CD4-positive, CD25-positive, alpha-beta regulatory T cell (primary cell): ENCODE data around the gene ADORA1. TPM values are rescaled to one million over a fixed set of nuclear protein-coding genes. Genes with fewer than 3 reads are reported as not detected.

Experiments
- ATAC-seq, 2 donors: fragments of 150-1000 bp; cut with Tn5 transposase; one replicate each; pipeline ENCODE4 v1.10.0; 2021; ENCODE audit warnings: low read depth in 2 of 2, moderate number of reproducible peaks in 2 of 2, moderate library complexity in 1 of 2
- DNase-seq, 3 donors: peaks; one replicate each; pipeline versions ENCODE4 v3.0.0 to v3.0.0-alpha.2; 2012 to 2022; ENCODE audit warnings: mixed read lengths in 1 of 3
- H3K27ac ChIP-seq: one replicate; pipeline ENCODE4 v1.7.0; 2013; ENCODE audit warnings: mild to moderate bottlenecking, low read length; ENCODE audit not compliant: insufficient read depth, poor library complexity, severe bottlenecking
- H3K27me3 ChIP-seq: one replicate; pipeline ENCODE4 v1.7.0; 2013; ENCODE audit warnings: low read length; ENCODE audit not compliant: control insufficient read depth, insufficient read depth
- H3K36me3 ChIP-seq: one replicate; pipeline ENCODE4 v1.7.0; 2013; ENCODE audit warnings: mild to moderate bottlenecking, low read length, moderate library complexity; ENCODE audit not compliant: control insufficient read depth, insufficient read depth
- H3K4me1 ChIP-seq: 2 replicates; pipeline ENCODE4 v1.7.0; 2013; ENCODE audit warnings: mild to moderate bottlenecking, low read length; ENCODE audit not compliant: insufficient read depth, control insufficient read depth, poor library complexity, severe bottlenecking
- H3K4me3 ChIP-seq: one replicate; pipeline ENCODE4 v1.7.0; 2013; ENCODE audit warnings: low read depth, mild to moderate bottlenecking, low read length, moderate library complexity
- H3K9me3 ChIP-seq, 2 experiments: 1 replicate in 1 of 2; 2 replicates in 1 of 2; pipeline ENCODE4 v1.7.0; 2013; ENCODE audit warnings: low read length in 2 of 2, mild to moderate bottlenecking in 1 of 2, moderate library complexity in 1 of 2; ENCODE audit not compliant: control insufficient read depth in 2 of 2
- H3K27ac Mint-ChIP-seq, 3 donors: one replicate each; pipeline ENCODE4 v1.8.0; 2020 to 2022; ENCODE audit warnings: mild to moderate bottlenecking in 3 of 3, mixed read lengths in 3 of 3, moderate library complexity in 2 of 3
- H3K27me3 Mint-ChIP-seq: one replicate; pipeline ENCODE4 v1.8.0; 2022; ENCODE audit warnings: mild to moderate bottlenecking, mixed read lengths
- H3K36me3 Mint-ChIP-seq: one replicate; pipeline ENCODE4 v1.8.0; 2020; ENCODE audit warnings: mixed read lengths
- H3K4me1 Mint-ChIP-seq, 4 donors: one replicate each; pipeline ENCODE4 v1.8.0; 2020 to 2022; ENCODE audit warnings: mixed read lengths in 4 of 4, mild to moderate bottlenecking in 1 of 4
- H3K4me3 Mint-ChIP-seq, 4 donors: one replicate each; pipeline ENCODE4 v1.8.0; 2020 to 2022; ENCODE audit warnings: mild to moderate bottlenecking in 4 of 4, mixed read lengths in 4 of 4, moderate library complexity in 3 of 4
- H3K9me3 Mint-ChIP-seq, 7 donors: one replicate each; pipeline ENCODE4 v1.8.0; 2020 to 2022; ENCODE audit warnings: mixed read lengths in 7 of 7, mild to moderate bottlenecking in 3 of 7, moderate library complexity in 2 of 7
- polyA plus RNA-seq, 4 donors: library from polyadenylated mRNA; unstranded; fragments of 300-500 nt; fragmentation: Illumina TruSeq; gene quantifications; one replicate each; pipeline ENCODE4 v1.2.3, GENCODE V29; 2021
- total RNA-seq: library from RNA; stranded (reverse); gene quantifications from one replicate; pipeline ENCODE4 v1.2.3, GENCODE V29; 2022

Gene ADORA1
- total and polyA plus RNA-seq, 5 donors from 2014 or later, result not detected

- H3K4me3 Mint-ChIP-seq, result no peak overlapping the region
- Histone ChIP-seq H3K27ac (no peak overlapping the region), H3K27me3 (peaks cover 6% of the 10 kb centered on the region), H3K4me1 (no peaks in the 10 kb centered on the region), H3K4me3 (no peak overlapping the region), H3K36me3 (no peaks in the 10 kb centered on the region), H3K9me3 (peaks cover 3 to 4% of the 10 kb centered on the region in 2 experiments)
- no peak for DNase-seq
- H3K27me3 Mint-ChIP-seq, result peaks cover 12% of the 10 kb centered on the region
- no peak for ATAC-seq
- H3K4me1 Mint-ChIP-seq, result no peaks in the 10 kb centered on the region
- no peak overlapping the region for H3K27ac Mint-ChIP-seq
- no peaks in the 10 kb centered on the region for H3K36me3 Mint-ChIP-seq
- peaks cover 0 to 9% (median 0%) of the 10 kb centered on the region in 7 donors for H3K9me3 Mint-ChIP-seq
These were observed 34.2 kb downstream of the ADORA1 start for GRCh38 chr1:203161703-203162102.

GRCh38 chr1:203162403-203162802 is 34.9 kb downstream of the ADORA1 start:
- H3K9me3 ChIP-seq, result peaks cover 3 to 4% of the 10 kb centered on the region in 2 experiments
- H3K4me3 ChIP-seq, result no peak overlapping the region
- H3K27ac Mint-ChIP-seq, result no peak overlapping the region
- no peaks in the 10 kb centered on the region for H3K4me1 ChIP-seq
- peaks cover 12% of the 10 kb centered on the region for H3K27me3 Mint-ChIP-seq
- H3K36me3 Mint-ChIP-seq, result no peaks in the 10 kb centered on the region
- peaks cover 0 to 9% (median 0%) of the 10 kb centered on the region in 7 donors for H3K9me3 Mint-ChIP-seq
- ATAC-seq, result no peak
- no peak overlapping the region for H3K4me3 Mint-ChIP-seq
- no peak for DNase-seq
- H3K27me3 ChIP-seq, result peaks cover 6% of the 10 kb centered on the region
- no peaks in the 10 kb centered on the region for H3K36me3 ChIP-seq
- no peak overlapping the region for H3K27ac ChIP-seq
- no peaks in the 10 kb centered on the region for H3K4me1 Mint-ChIP-seq

GRCh38 chr1:203163891-203164635 is 36.5 kb downstream of the ADORA1 start:
- no peak overlapping the region for H3K4me3 ChIP-seq
- peaks cover 6% of the 10 kb centered on the region for H3K27me3 ChIP-seq
- no peaks in the 10 kb centered on the region for H3K4me1 ChIP-seq
- ATAC-seq, result no peak
- peaks cover 0 to 6% (median 0%) of the 10 kb centered on the region in 7 donors for H3K9me3 Mint-ChIP-seq
- no peak for DNase-seq
- no peak overlapping the region for H3K27ac ChIP-seq
- no peaks in the 10 kb centered on the region for H3K36me3 ChIP-seq
- H3K4me1 Mint-ChIP-seq, result no peaks in the 10 kb centered on the region
- H3K9me3 ChIP-seq, result no peaks in the 10 kb centered on the region
- H3K27ac Mint-ChIP-seq, result peak overlapping the region in 1 of 3 donors; percentile 17
- H3K36me3 Mint-ChIP-seq, result no peaks in the 10 kb centered on the region
- H3K27me3 Mint-ChIP-seq, result peaks cover 11% of the 10 kb centered on the region
- H3K4me3 Mint-ChIP-seq, result no peak overlapping the region

DNA sequence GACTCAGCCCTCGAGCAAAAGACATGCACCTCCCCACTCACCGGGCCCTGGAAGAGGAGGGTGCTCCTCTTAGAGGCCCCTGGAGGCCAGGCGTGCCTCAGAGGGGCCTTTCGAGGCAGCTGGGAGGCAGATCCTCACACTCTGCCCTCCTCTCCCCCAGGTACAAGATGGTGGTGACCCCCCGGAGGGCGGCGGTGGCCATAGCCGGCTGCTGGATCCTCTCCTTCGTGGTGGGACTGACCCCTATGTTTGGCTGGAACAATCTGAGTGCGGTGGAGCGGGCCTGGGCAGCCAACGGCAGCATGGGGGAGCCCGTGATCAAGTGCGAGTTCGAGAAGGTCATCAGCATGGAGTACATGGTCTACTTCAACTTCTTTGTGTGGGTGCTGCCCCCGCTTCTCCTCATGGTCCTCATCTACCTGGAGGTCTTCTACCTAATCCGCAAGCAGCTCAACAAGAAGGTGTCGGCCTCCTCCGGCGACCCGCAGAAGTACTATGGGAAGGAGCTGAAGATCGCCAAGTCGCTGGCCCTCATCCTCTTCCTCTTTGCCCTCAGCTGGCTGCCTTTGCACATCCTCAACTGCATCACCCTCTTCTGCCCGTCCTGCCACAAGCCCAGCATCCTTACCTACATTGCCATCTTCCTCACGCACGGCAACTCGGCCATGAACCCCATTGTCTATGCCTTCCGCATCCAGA is 37.7 kb downstream of the ADORA1 start:
- no peaks in the 10 kb centered on the region for H3K4me1 Mint-ChIP-seq

GRCh38 chr1:203165800-203166161 is 38.3 kb downstream of the ADORA1 start:
- ATAC-seq (peak in 1 of 2 donors; percentile 25), DNase-seq (no peak)
- Mint-ChIP-seq H3K4me1 (no peaks in the 10 kb centered on the region), H3K27me3 (peaks cover 13% of the 10 kb centered on the region), H3K9me3 (no peaks in the 10 kb centered on the region), H3K4me3 (no peak overlapping the region), H3K36me3 (no peaks in the 10 kb centered on the region), H3K27ac (peak overlapping the region in 1 of 3 donors; percentile 50)
- H3K36me3 ChIP-seq, result no peaks in the 10 kb centered on the region
- no peaks in the 10 kb centered on the region for H3K9me3 ChIP-seq
- H3K4me3 ChIP-seq, result no peak overlapping the region
- no peaks in the 10 kb centered on the region for H3K4me1 ChIP-seq
- no peak overlapping the region for H3K27ac ChIP-seq
- H3K27me3 ChIP-seq, result peaks cover 6% of the 10 kb centered on the region

More for the DNA sequence above, 37.7 kb downstream of the ADORA1 start:
- ATAC-seq (no peak), DNase-seq (no peak)
- no peaks in the 10 kb centered on the region for H3K9me3 ChIP-seq
- Mint-ChIP-seq H3K27me3 (peaks cover 13% of the 10 kb centered on the region), H3K36me3 (no peaks in the 10 kb centered on the region), H3K9me3 (no peaks in the 10 kb centered on the region), H3K27ac (peak overlapping the region in 1 of 3 donors; percentile 46), H3K4me3 (no peak overlapping the region)
- H3K27ac ChIP-seq, result no peak overlapping the region
- peaks cover 6% of the 10 kb centered on the region for H3K27me3 ChIP-seq
- H3K4me3 ChIP-seq, result no peak overlapping the region
- H3K4me1 ChIP-seq, result no peaks in the 10 kb centered on the region
- H3K36me3 ChIP-seq, result no peaks in the 10 kb centered on the region

GRCh38 chr1:203166192-203166940 is 38.8 kb downstream of the ADORA1 start:
- H3K9me3 Mint-ChIP-seq, result no peaks in the 10 kb centered on the region
- Histone ChIP-seq H3K9me3 (no peaks in the 10 kb centered on the region), H3K4me1 (no peaks in the 10 kb centered on the region), H3K27ac (no peak overlapping the region), H3K4me3 (no peak overlapping the region), H3K27me3 (peaks cover 6% of the 10 kb centered on the region), H3K36me3 (no peaks in the 10 kb centered on the region)
- no peaks in the 10 kb centered on the region for H3K36me3 Mint-ChIP-seq
- ATAC-seq (no peak), DNase-seq (peak in 1 of 3 donors; percentile 7)
- H3K4me3 Mint-ChIP-seq, result no peak overlapping the region
- H3K4me1 Mint-ChIP-seq, result no peaks in the 10 kb centered on the region
- peaks cover 13% of the 10 kb centered on the region for H3K27me3 Mint-ChIP-seq
- H3K27ac Mint-ChIP-seq, result no peak overlapping the region

- no peaks in the 10 kb centered on the region for H3K36me3 ChIP-seq
- H3K27ac ChIP-seq, result no peak overlapping the region
- no peaks in the 10 kb centered on the region for H3K4me1 ChIP-seq
- peak in 1 of 3 donors; percentile 4 for DNase-seq
- H3K4me3 ChIP-seq, result no peak overlapping the region
- peak overlapping the region in 1 of 3 donors; percentile 9 for H3K27ac Mint-ChIP-seq
- no peaks in the 10 kb centered on the region for H3K36me3 Mint-ChIP-seq
- H3K9me3 Mint-ChIP-seq, result no peaks in the 10 kb centered on the region
- peaks cover 6% of the 10 kb centered on the region for H3K27me3 ChIP-seq
- no peak for ATAC-seq
- H3K4me3 Mint-ChIP-seq, result no peak overlapping the region
- no peaks in the 10 kb centered on the region for H3K9me3 ChIP-seq
- H3K27me3 Mint-ChIP-seq, result peaks cover 13% of the 10 kb centered on the region
- H3K4me1 Mint-ChIP-seq, result no peaks in the 10 kb centered on the region
These were observed 39.7 kb downstream of the ADORA1 start for GRCh38 chr1:203167026-203167912.
